Measurements from ENCODE around the gene LAMA2. TPM values are rescaled to one million over a fixed set of nuclear protein-coding genes. Genes with fewer than 3 reads are reported as not detected.

Gene LAMA2
- total and polyA plus RNA-seq, 2 donors (not counting 3 experiments of a cell fraction or from before 2014, with no cell fraction given) = 0.51 to 0.75 TPM

GRCh38 chr6:128860782-128861181 lies 22.2 kb upstream of the LAMA2 start:
- intact Hi-C loops (cut with micrococcal nuclease) = no loop called here
- Histone ChIP-seq H3K79me2 (ENCODE audit: control insufficient read depth, insufficient read depth, low read length) (no peaks in the 10 kb centered on the region), H3K4me3 (replicated peaks in 1 of 3; ENCODE audit: insufficient read depth in 1 of 3, low read depth in 1 of 3, low read length in 3 of 3) (no peak overlapping the region), H3K9ac (replicated peaks; ENCODE audit: extremely low read depth, insufficient read depth, low read length) (no peak overlapping the region), H4K20me1 (replicated peaks; ENCODE audit: control insufficient read depth, extremely low read depth, insufficient read depth, low read length) (no peaks in the 10 kb centered on the region), H3K9me3 (replicated peaks; ENCODE audit: control insufficient read depth, insufficient read depth, low read length) (no peaks in the 10 kb centered on the region), H3K27ac (ENCODE audit: insufficient read depth, low read depth, low read length) (no peak overlapping the region), H3K27me3 (ENCODE audit: control insufficient read depth in 2 of 2, insufficient read depth in 2 of 2, low read length in 2 of 2) (no peaks in the 10 kb centered on the region), H3K9me1 (replicated peaks; ENCODE audit: control insufficient read depth, extremely low read depth, insufficient read depth, low read length) (peaks cover 2% of the 10 kb centered on the region), H2AFZ (ENCODE audit: low read depth, low read length) (no peak overlapping the region), H3K4me1 (ENCODE audit: control insufficient read depth, extremely low read depth, insufficient read depth, low read length) (no peaks in the 10 kb centered on the region), H3K36me3 (ENCODE audit: control insufficient read depth in 2 of 2, extremely low read depth in 1 of 2, insufficient read depth in 2 of 2, low read length in 2 of 2) (no peaks in the 10 kb centered on the region), H3K4me2 (ENCODE audit: insufficient read depth, low read length) (no peak overlapping the region)
- DNase-seq (ENCODE audit: low read depth, low spot score) (no peak), FAIRE-seq (no peak)
- no peak for TF ChIP-seq FOS (IDR thresholded peaks at IDR 0.05; ENCODE audit: borderline replicate concordance, insufficient read depth, low read length)
- TF ChIP-seq, protein P1, sequence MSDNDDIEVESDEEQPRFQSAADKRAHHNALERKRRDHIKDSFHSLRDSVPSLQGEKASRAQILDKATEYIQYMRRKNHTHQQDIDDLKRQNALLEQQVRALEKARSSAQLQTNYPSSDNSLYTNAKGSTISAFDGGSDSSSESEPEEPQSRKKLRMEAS (IDR thresholded peaks at IDR 0.05; ENCODE audit: insufficient read depth, insufficient read length) = no peak
- TF ChIP-seq MYC (IDR thresholded peaks at IDR 0.05; ENCODE audit: low read depth, low read length) = no peak
- no peak for TF ChIP-seq GATA2 (IDR thresholded peaks at IDR 0.05; ENCODE audit: insufficient read depth, insufficient read length, low read depth, low read length)
- no peak for TF ChIP-seq JUN (IDR thresholded peaks at IDR 0.05; ENCODE audit: borderline replicate concordance, insufficient read depth, insufficient read length, low read depth)
- no peak for TF ChIP-seq POLR2A (IDR thresholded peaks at IDR 0.05; ENCODE audit: low read depth, low read length)
- TF ChIP-seq EZH2 (IDR thresholded peaks at IDR 0.05; ENCODE audit: borderline replicate concordance, low read depth, low read length, severe bottlenecking) = no peak
- TF ChIP-seq CTCF (IDR thresholded peaks at IDR 0.05; ENCODE audit: extremely low read depth in 1 of 2, insufficient read depth in 1 of 2, low read depth in 1 of 2, low read length in 2 of 2) = no peak
- no peak for TF ChIP-seq POLR2AphosphoS5 (IDR thresholded peaks at IDR 0.05; ENCODE audit: insufficient read depth, low read depth, low read length)
- dilution Hi-C loops (cut with MboI; ENCODE audit: extremely low pct_ligation_motif_present, low sequenced_read_pairs) = no loop called here
- POLR2A ChIA-PET = no interaction called here
- BruUV-seq (replicated peaks) = no TSS peak
- CTCF ChIA-PET = no interaction called here

All from endothelial cell of umbilical vein (primary cell).